ENCODE measurements around the gene HELZ2. TPM values are rescaled to one million over a fixed set of nuclear protein-coding genes. Genes with fewer than 3 reads are reported as not detected.
"Not testable (repeated sequence)": the region's sequence is repeated elsewhere in the genome, so short reads cannot be mapped to it uniquely, and the experiment has no call there.

Gene HELZ2
- polyA plus RNA-seq, 3 donors = 8.8 to 11.3 (median 10.4) TPM

DNA sequence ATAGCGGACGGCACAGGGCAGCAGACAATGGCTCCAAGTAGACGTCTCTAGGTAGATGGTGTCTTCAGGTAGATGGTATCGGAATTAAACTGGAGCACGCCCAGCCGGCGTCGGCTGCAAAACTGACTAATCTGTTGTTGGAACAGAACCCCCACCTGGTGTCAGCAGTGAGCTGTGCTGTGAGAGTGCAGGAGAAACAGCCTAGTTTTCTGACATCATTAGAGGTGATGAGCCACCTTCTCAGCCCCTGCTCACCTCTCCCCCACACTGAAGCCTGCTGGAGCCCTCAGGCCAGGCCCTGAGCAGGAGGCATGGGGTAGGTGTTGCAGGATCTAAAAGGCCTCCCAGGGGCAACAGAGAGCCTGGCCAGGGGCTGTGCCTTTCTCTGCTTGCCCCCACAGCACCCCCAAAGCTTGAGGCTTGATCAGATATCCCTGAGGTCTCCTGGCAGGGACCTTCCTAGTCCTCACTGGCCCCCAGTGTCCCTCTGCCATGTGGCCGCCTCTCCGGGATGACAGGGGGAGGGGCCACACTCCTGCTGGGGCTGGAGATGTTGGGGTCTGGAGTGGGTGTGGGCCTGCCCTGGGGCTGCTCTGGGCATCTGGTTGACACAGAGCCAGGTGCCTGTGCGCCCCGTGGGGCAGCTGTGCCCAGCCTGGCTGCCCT, 6.9 kb upstream of the HELZ2 start:
- DNase-seq (ENCODE audit: low read depth in 3 of 3, low spot score in 2 of 3) = peak in 1 of 3 donors; percentile 16

DNA sequence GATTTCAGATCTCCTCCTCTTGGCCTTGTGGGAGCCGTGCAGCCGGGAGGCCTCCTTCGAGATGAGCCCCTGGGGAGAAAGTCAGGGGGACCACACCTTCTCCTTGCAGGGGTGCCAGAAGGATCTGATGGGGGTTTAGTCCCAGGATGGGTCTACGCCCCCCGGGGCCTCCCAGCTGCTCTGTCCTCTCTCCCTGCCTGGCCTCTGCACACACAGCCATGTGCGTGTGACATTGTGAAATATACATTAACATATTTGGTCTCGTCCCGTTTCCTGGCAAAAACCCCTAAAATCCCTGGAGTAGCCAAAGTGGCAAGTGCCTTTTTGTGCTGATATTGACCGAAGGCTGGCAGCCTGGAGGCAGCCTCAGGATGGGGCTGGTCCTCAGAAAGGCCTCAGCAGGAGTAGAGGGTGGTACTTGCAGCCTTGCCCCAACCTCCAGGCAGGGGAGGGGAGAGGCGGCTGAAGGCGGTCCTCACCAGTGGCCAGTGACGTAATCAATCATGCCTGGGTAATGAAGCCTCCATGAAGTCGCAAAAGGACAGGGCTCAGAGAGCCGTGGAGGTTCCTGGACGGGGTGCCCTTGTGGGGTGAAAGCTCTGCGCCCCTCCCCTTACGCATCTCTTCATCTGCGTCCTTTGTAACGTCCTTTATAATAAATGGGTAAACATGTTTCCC, 5.1 kb upstream of the HELZ2 start:
- DNase-seq (ENCODE audit: low read depth in 3 of 3, low spot score in 2 of 3) = no peak

DNA sequence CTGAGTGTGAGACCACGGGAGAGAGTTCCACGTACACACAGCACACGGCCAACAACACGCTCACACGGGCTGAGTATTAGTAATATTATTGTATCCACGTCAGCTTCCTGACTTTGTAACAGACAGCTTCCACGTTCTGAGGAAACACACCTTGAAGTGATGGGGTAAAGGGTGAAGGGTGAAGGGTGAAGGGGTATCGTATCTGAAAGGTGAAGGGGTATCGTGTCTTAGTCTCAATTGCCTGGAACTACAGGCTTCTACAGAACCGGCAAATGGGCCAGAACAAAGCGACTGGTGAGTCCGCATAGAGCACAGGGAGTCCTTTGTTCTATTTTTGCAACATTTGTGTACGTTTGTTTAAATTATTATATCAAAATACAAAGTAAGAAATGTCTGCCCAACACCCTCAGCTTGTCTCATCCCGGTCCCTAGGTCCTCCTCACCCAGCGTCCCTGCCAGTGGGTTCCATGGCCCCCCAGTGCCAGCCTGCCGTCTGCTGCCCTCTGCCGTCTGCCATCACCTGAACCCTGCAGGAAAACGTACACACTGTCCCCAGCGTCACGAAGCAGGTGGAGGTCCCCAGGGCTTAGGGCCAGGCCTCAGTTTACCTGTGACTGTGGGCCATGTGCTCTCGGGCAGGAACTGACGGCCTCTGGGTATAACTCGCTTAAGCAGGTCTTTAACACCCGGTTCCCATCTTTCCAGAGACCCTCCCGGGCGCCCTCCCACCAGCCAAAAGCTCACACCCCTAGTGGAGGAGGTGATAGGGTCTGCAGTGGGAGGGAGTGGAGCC, 4.4 kb upstream of the HELZ2 start:
- DNase-seq (ENCODE audit: low read depth in 3 of 3, low spot score in 2 of 3) = no peak

DNA sequence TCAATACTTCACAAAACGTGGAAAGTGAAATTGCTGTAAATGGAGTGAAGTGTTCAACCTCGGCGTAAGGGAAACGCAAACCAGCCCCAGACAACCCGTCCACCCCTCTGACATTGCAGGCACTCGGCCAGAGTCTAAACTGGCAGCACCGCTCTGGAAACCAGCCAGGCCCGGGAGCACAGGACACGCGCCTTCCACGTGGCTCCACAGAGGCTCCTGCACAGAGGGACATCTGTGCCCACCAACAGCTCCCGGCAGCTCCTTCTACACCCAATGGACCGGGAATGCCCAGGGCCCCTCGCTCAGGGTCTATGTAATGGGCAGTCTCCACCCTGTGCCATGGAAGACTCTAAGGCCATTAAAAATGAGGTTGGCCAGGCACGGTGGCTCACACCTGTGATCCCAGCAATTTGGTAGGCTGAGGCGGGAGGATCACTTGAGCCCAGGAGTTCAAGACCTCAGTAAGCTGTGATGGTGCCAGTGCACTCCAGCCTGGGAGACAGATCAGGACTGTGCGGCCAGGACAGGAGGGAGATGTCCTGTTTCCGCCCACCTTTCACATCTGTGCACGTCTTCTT, 3.4 kb upstream of the HELZ2 start:
- no peak for DNase-seq (ENCODE audit: low read depth in 3 of 3, low spot score in 2 of 3)

DNA sequence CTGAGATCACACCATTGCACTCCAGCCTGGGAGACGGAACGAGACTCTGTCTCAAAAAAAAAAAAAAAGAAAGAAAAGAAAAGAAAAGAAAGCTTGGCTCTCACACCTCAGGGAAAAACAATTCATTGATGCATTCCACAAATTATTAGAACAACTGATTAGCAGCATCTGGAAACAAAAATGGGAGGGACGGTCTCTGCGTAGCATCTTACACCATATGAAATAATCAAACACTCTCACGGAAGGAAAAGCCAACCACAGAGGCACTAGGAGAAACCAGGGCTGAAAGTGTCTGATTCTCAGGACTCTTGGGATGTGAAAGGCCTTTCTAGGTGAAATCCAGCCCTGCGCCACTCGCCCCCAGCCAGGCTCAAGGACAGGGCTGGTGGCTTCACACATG, 2.3 kb upstream of the HELZ2 start:
- DNase-seq (ENCODE audit: low read depth in 3 of 3, low spot score in 2 of 3) = no peak

DNA sequence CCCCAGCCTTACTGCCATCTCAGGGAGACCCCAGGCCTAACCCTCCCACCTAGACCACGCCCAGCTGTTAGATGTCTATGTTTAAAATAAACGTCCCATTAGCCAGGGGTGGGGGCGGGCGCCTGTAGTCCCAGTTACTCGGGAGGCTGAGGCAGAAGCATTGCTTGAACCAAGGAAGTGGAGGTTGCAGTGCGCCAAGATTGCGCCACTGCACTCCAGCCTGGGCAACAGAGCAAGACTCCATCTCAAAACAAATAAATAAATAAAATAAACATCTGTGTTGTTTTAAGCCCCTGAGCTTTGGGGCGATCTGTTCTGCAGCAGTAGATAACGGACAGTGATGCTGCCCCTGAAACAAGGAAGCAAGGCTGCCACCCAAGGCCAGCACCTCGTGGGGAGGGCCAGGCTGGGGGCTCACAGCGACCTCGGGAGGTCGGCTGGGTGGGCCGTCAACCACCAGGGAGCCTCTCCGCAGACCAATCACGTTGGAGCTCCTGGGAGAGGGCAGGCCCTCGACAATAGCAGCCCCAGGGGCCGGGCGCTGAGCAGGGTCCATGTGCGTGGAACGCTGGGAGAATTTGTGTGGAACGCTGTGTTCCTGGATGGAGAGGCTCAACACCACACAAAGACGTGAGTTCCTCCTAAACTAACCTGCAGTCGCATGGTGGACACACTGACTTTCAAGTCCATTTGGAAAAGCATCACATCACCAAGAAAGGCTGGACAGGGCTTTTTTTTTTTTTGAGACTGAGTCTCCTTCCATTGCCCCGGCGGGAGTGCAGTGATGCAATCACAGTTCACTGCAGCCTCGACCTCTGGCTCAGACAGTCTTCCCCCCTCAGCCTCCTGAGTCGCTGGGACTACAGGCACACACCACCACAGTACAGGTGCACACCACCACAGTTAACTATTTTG, 1.0 kb upstream of the HELZ2 start:
- no peak for DNase-seq (ENCODE audit: low read depth in 3 of 3, low spot score in 2 of 3)

DNA sequence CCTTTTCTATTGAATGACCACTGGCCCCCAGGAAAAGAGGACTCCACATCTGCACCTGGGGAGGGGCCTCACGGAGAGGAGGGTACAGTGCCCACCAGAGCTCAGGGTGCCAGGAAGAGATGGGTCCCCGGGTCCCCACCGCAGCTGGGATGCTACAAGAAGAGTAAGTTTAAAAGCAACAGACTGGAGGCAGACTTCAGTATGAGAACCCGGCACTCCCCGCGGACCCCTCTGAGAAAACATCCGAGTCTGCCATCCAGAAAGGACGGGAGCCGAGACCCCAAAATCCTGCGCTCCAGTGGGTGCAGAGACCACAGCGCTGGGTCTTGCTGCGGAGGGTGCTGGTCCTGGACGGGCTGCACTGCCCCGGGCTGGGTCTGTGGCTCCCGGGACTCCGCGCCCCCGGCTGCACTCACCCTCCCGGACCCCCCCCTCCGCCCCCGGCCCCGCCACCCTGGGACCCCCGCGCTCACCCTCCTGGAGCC, 350 bp downstream of the HELZ2 start:
- DNase-seq (ENCODE audit: low read depth in 3 of 3, low spot score in 2 of 3) = no peak

DNA sequence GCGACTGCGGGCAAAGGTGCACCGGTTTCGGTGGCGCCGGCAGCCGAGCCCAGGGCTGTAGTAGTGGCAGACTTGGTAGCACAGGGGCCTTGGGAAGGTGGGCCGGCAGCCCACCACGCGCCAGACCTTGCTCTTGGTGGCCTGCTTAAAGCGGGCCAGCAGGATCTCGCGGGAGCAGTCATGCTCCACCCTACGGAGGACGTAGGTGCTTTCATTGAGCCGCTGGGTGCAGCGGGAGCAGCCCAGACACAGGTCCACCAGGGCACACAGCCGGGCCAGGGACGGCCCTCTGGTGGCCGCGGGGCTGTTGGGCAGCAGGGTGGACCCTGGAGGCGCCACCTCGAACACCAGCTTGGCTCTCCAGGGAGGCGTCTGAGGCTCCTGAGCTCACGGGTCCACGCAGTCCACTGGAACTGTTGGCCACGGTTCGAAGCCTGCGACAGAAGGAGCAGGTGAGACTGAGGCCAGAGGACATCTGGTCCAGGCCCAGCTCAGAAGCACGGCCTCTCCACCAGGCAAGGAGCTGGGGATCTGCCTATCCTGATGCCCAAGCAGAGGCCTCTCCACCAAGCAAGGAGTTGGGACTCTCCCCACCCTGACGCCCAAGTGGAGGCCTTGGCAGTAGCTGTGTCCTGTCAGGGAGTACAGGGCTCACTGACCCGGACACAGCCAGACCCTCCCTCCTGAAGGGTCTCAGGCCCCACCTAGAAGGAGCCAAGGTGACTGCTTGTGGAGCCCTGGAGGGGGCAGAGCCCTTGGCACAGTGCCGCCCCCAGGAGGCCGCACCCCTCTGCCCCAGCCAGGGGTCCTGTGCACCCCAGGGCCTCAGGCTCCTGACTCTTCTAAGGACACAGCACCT, 1.0 kb downstream of the HELZ2 start:
- no peak for DNase-seq (ENCODE audit: low read depth in 3 of 3, low spot score in 2 of 3)

DNA sequence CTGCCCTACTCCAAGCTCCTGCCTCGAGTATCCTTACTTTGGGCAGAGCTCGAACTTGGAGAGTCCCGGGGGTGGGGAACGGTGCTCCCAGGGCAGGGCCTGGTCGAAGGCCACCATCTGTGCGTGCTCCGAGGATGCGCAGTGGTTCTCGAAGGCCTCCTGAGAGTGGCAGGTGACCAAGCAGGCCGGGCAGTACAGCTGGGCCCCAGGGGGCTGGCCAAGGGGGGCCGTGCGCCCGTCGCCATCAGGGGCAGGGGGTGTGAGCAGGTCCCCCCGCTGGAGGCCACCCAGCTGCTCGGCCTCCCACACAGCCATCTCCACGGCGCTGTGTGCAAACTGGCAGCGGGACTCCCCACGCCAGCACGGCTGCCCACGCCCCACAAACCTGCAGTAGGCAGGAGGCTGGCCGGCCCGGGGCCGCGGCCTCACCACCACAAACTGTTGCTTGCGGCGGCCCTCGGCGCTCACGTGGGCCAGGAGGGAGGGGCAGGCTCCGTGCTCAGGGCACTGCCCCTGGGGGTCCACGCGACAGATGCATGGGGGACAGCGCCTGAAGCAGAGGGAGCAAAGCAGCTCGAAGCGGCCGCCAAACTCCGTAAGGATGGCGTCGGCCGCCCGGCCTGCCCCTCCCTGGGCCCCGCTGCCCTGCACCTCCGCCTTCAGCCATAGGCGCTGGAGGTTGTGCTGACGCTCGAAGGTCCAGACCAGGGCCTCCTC, 1.8 kb downstream of the HELZ2 start:
- DNase-seq (ENCODE audit: low read depth in 3 of 3, low spot score in 2 of 3) = no peak

DNA sequence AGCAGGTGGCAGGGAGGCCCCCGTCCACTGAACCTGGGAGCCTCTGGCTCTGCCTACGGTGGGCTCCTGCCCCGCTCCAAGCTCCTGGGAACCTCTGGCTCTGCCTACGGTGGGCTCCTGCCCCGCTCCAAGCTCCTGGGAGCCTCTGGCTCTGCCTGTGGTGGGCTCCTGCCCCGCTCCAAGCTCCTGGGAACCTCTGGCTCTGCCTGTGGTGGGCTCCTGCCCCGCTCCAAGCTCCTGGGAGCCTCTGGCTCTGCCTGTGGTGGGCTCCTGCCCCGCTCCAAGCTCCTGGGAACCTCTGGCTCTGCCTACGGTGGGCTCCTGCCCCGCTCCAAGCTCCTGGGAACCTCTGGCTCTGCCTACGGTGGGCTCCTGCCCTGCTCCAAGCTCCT, 3.0 kb downstream of the HELZ2 start:
- DNase-seq (ENCODE audit: low read depth in 3 of 3, low spot score in 2 of 3) = not testable (repeated sequence)

DNA sequence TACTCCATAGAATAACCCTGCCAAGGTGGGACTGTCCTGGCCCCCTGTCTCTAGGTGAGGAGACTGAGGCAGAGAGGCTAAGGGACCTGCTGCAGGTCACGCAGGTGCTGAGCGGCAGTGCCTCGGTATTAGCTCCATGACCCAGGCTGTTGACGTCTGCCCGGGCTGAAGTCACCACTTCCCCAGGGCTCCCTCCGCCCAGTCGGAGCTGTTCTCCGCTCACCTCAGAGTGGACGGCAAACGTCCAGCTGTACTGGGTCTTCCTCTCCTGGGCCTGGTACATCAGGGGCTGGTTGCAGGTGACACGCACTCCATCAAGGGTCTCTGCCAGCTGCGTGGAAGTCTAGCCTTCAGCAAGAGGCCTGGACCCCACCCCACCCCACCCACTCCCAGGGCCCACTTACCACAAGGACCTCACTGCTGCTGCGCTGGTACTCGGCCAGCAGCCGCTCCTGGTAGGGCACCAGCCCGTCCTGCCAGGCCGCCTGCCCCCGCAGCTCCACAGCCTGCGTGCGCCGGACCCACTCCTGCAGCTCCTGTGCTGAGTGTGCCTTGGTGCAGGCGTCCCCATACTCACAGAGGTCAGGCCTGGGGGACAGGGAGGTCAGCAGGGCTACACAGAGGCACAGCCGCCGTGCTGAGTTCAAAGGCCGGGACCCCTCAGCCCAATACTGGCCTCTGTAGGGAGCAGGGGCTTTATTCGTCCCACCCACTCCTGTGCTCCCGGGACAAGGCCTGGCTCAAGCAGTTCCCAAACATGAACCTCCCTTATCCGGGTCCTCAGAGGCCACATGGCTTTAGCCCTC, 3.6 kb downstream of the HELZ2 start:
- no peak for DNase-seq (ENCODE audit: low read depth in 3 of 3, low spot score in 2 of 3)

DNA sequence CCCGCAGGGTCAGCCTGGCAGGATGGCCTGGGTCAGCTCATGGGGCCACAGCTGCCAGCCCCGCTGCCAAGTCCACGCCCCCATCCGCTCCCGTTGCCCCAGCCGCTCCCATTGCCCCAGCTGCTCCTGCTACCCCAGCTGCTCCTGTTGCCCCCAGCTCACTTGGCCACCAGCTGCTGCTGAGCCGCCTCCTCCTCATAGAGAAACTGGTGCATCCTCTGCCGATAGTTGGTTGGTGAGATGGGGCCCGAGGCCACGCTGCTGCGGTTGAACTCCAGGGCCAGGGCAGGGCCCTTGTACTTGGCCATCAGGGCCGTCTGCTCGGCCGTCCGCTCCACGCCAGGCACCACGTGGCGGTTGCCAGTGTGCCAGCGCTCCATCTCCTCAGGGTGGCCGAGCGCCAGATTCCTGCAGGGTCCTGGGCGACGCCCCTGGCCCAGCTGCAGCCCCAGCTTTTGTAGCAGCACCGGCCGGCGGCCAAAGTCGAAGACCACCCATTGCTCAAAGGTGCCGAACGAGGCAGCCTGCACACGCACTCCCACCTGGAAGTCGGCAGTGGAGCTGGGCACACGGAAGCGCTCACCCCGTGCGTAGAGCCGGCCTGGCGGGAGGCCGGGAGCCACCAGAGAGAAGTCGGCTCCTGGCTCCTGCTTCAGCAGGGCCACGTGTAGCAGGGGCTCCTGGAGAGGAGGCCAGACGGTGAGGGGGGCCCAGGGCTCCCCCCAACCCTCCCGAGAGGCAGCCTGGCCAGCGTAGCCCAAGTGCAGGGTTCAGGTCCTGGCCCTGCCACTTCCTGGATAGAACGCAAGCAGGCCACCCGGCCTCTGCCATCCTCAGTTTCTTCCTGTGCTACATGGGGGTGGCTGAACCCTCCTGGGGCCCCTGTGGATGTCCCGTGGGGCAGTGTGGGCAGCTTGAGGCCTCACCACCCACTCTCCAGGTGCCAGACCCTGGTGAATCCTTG, 4.8 kb downstream of the HELZ2 start:
- no peak for DNase-seq (ENCODE audit: low read depth in 3 of 3, low spot score in 2 of 3)

DNA sequence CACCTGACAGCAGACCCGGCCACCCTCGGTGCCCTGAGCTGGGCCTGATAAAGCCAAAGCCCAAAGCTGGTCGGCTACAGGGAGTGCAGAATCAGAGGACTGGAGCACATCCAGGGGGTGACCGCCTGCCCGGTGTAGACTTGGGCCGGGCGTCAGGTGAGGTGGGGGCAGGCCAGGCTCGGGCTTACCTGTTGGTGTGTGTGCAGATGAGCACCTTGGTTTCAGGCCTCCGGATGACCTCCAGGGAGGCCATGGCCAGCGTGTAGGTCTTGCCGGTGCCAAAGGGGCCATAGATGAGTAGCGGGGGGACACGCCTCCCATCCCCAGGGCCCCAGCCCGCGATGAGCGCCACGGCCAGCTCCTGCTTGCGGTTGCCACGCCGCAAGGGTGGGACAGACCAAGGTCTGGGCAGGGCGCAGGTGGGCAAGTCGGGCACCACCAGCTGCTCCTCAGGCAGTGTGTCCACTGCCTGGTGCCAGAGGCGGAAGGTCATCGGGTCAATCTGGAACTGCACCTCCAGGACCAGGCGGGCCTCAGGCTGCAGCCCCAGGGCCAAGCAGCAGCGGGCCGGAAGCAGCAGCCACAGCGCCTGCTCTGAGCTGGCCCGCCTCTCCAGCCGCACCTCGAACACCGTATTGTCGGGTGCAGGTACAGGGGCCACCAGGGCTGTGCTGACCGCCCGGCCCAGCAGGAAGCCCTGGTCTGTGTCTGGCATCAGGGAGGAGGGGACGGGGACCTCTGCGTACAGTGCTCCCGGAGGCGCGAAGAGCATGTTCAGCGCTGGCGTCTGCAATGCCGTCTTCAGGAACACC, 5.7 kb downstream of the HELZ2 start:
- DNase-seq (ENCODE audit: low read depth in 3 of 3, low spot score in 2 of 3) = no peak

DNA sequence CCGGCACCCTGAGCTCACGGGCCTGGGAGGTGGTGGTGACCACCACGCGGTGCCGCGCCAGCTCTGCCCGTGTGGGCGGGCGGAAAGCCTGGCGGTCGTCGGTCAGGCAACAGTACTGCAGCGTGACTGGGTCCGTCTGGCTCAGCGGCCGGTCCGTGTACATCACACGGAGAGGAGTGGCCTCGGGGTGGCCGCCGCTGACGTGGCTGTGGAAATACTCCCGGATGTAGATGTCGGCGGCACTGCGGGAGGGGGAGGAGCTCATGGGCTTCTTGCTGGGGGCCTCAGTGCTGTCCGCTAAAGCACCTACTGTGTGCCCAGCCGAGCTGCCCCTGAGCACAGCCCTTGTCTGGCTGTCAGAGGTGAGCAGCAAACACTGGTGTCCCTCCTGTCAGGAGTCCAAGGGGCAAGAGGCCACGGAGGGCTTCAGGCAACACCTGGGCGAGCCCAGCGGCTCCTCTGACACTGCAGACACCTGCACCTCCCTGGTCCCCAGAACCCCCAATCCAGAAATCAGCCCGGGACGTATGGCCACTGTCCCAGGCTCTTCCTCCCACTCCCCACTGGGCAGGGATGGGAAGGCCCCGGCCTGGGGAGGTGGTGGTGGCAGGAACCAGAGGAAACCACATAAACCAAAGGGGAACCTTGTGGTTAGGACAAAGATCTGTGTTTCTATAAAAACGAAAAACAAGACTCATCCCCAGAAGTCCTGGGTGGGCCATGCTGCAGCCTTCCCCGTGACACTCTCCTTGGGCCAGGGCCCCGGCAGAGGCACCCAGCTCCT, 6.5 kb downstream of the HELZ2 start:
- DNase-seq (ENCODE audit: low read depth in 3 of 3, low spot score in 2 of 3) = no peak

DNA sequence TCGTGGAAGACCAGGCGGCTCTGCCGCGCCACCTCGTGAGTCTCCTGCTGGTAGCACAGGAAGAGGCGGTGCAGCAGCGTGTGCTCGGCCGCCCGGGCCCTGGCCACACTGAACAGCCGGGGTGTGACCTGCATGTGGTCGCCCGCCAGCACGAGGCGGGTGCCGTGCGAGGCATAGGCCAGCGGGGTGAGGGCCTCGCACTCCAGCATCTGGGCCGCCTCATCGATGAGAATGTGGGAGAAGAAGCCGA, 7.0 kb downstream of the HELZ2 start:
- DNase-seq (ENCODE audit: low read depth in 3 of 3, low spot score in 2 of 3) = no peak

Data from right renal cortex interstitium (tissue), 3 donors.